Muscle layer of duodenum (tissue), 2 donors: ENCODE measurements around the gene ABCA9.
"Not testable (repeated sequence)": the region's sequence is repeated elsewhere in the genome, so short reads cannot be mapped to it uniquely, and the experiment has no call there.

ENCODE experiments used
- H3K27ac ChIP-seq: one replicate; pipeline ENCODE4 v1.7.0; 2013; ENCODE audit warnings: mild to moderate bottlenecking, low read length
- H3K27me3 ChIP-seq: one replicate; pipeline ENCODE4 v1.7.0; 2013; ENCODE audit warnings: low read depth, mild to moderate bottlenecking, control low read depth, low read length
- H3K36me3 ChIP-seq, 2 donors: one replicate each; pipeline ENCODE4 v1.7.0; 2013; ENCODE audit warnings: low read length in 2 of 2, control low read depth in 1 of 2, mild to moderate bottlenecking in 1 of 2; ENCODE audit not compliant: insufficient read depth in 2 of 2, control insufficient read depth in 1 of 2
- H3K4me1 ChIP-seq, 2 donors: one replicate each; pipeline ENCODE4 v1.7.0; 2013; ENCODE audit warnings: low read length in 2 of 2, mild to moderate bottlenecking in 2 of 2, control low read depth in 1 of 2, moderate library complexity in 1 of 2; ENCODE audit not compliant: insufficient read depth in 2 of 2, control insufficient read depth in 1 of 2
- H3K4me3 ChIP-seq, 2 donors: one replicate each; pipeline ENCODE4 v1.7.0; 2013; ENCODE audit warnings: low read length in 2 of 2, low read depth in 1 of 2, mild to moderate bottlenecking in 1 of 2
- H3K9me3 ChIP-seq, 2 donors: one replicate each; pipeline ENCODE4 v1.7.0; 2013; ENCODE audit warnings: low read length in 2 of 2, control low read depth in 1 of 2, mild to moderate bottlenecking in 1 of 2; ENCODE audit not compliant: control insufficient read depth in 1 of 2
- donor health status: healthy.

The ABCA9 gene

DNA sequence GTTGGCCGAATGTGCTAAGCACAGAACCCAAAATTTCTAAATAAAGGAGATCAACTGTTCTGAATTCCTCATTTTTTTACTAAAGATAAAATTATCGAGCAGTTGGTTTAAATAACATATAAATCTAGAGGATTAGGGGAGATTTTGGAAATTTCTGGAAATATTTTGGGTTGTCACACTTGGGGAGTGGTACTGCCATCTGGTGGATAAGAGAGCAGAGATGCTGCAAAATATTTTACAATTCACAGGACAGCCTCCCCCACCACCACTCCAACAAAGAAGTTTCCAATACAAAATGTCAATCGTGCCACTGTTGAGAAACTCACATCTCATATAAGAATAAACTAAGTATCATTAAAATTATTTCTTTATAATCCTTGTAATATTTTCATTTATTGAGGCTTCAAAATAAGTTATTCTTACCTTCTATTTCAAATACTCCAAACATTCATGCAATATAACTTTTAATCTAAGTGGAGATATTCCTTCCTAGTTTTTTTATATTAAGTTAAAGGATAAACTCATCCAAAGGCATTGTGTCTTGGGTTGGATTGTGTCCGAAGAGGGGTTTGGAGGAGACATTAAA is 88.5 kb downstream of the ABCA9 start:
- no peaks in the 10 kb centered on the region for H3K9me3 ChIP-seq

DNA sequence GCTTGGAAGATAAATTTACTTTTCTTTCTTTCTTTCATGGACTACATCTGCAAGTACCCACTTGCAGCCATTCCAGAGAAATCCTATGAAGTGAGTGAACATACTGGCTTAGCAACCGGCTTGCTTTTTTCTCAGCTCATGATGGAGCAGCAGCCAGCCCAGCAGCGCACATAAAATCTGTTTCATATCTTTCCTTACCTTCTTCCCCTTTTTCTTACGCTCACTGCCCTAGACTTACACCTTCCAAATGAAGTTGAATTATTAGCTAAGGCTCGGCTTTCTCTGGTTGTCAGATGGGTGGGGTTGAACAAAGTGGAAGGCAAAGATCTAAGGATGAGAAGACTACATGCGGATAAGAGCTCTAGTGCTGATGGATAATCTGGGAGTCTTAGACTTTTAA is 91.6 kb downstream of the ABCA9 start:
- Histone ChIP-seq H3K36me3 (no peaks in the 10 kb centered on the region), H3K27me3 (no peaks in the 10 kb centered on the region), H3K9me3 (no peaks in the 10 kb centered on the region), H3K4me3 (no peak overlapping the region), H3K4me1 (no peaks in the 10 kb centered on the region), H3K27ac (no peak overlapping the region)

More for the DNA sequence above, 88.5 kb downstream of the ABCA9 start:
- Histone ChIP-seq H3K36me3 (peaks cover 0 to 5% of the 10 kb centered on the region in 2 donors), H3K27me3 (no peaks in the 10 kb centered on the region), H3K4me1 (no peaks in the 10 kb centered on the region), H3K4me3 (no peak overlapping the region), H3K27ac (no peak overlapping the region)

DNA sequence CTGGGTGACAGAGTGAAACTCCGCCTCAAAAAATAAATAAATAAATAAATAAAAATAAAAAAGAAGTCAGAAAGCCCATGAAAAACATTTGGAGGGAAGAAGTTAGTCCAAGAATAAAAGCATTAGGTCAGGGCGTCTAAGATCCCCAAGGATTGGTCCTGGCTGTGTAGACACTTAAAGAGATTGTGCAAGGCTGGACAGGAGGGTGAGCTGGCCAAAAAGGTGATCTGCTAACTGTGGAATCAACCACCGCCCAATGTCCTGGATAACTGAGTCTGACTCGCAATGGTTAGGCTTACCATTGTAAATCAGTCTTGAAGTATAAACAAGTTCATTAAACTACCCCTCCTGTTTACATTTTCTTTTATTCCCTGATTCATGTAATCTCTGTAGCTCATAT is 96.8 kb downstream of the ABCA9 start:
- H3K27ac ChIP-seq: no peak overlapping the region
- H3K27me3 ChIP-seq: no peaks in the 10 kb centered on the region
- no peak overlapping the region for H3K4me3 ChIP-seq
- H3K36me3 ChIP-seq: no peaks in the 10 kb centered on the region
- no peaks in the 10 kb centered on the region for H3K9me3 ChIP-seq
- no peaks in the 10 kb centered on the region for H3K4me1 ChIP-seq

DNA sequence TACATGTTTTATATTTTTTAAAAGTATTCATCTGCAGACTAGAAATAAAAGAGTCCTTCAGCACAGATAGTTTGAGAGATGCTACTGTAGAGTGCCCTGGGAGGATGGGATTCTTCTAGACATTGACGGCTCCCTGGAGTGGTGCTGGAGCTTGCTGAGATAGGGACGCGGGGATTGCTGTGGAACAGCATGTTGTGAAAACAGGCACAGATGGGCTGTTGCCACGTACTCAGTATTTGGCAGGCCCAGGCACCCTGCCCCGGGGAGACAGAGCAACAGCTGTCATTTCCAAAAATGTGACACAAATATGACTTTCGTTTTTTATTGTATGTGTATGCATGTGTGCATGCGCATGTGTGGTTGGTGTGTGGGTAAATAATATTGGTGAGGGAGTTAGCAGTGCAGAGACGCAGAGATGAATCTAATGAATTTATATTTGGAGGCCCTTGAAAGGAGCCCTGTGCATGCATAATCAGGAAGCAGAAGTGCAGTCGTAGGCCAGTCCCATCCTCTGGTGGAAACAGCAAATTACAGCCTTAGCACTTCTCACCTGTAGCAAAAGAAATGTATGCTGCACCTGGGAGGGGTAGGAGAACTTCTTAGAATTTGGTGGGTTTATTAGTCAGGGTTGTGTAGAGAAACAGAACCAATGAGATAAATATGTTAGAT is 99.4 kb downstream of the ABCA9 start:
- H3K36me3 ChIP-seq: no peaks in the 10 kb centered on the region
- H3K4me3 ChIP-seq: no peak overlapping the region
- no peaks in the 10 kb centered on the region for H3K9me3 ChIP-seq
- H3K4me1 ChIP-seq: no peaks in the 10 kb centered on the region
- H3K27me3 ChIP-seq: no peaks in the 10 kb centered on the region
- H3K27ac ChIP-seq: no peak overlapping the region

DNA sequence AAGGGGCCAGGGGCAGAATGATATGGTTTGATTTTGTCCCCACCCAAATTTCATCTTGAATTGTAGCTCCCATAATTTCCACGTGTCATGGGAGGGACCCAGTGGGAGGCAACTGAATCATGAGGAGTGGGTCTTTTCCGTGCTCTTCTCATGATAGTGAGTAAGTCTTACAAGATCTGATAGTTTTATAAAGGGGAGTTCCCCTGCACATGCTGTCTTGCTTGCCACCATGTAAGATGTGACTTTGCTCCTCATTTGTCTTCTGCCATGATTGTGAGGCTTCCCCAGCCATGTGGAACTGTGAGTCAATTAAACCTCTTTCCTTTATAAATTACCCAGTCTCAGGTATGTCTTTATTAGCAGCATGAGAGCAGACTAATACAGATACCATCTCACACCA is 101.6 kb downstream of the ABCA9 start:
- H3K4me1 ChIP-seq, H3K36me3 ChIP-seq, H3K27ac ChIP-seq: not testable (repeated sequence)

DNA sequence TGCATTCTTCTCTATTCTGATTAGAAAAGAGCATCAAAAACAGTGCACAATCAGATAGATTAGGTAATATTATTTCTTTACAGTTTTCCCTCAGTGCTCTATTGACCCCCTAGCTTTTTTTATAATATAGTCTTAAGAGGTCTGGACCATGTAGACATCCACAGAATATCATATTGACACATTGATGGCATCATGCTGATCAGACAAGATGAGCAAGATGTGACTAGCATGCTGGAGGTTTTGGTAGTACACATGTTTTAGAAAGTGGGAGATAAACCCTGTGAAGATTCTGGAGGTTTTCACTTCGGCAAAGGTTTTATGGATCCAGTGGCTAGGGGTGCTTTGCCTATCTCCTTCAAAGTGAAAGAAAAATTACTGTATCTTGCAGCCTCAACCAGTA is 102.8 kb downstream of the ABCA9 start:
- H3K27ac ChIP-seq: no peak overlapping the region
- no peaks in the 10 kb centered on the region for H3K9me3 ChIP-seq
- no peaks in the 10 kb centered on the region for H3K27me3 ChIP-seq
- H3K4me3 ChIP-seq: no peak overlapping the region
- H3K4me1 ChIP-seq: no peaks in the 10 kb centered on the region
- no peaks in the 10 kb centered on the region for H3K36me3 ChIP-seq

More for the DNA sequence above, 101.6 kb downstream of the ABCA9 start:
- H3K27me3 ChIP-seq, H3K4me3 ChIP-seq, H3K9me3 ChIP-seq: not testable (repeated sequence)

DNA sequence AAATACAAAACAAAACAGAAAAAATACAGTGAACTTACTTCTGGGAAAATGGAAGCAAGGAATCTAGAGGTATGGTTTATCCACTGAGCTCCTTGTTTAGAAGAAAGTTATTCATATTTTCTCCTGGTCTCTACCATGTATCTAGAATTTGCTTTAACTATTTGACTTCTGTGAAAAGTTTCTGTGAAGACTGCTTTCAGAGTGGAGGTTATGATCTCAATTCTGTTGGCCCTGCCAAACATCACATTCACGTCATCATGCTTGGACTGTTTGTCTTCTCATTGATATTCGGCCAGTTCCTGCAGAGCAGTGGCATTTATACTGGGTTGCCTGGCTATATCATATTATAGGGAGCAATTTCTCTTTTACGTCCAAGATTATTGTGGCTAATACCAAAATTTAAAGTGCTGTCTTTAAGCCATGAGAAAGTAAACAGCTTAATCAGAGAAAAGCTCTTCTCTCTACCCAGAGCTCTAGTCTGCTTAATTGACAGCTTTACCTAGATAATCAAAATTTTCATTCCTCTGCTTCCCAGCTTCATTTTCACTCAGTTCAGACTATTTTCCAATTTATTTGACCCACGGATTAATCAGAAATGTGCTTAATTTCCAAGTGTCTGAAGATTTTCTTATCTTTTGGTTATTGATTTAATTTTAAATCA is 105.4 kb downstream of the ABCA9 start, which contains the start of gene ABCA8:
Gene ABCA8, minus strand, starts transcription at position 212 of the 661 bp plus-strand sequence. CDS start 13,358 bp downstream, outside the sequence.
- Histone ChIP-seq H3K4me3 (peak within 1 kb of the TSS; percentile 24 to 55), H3K27ac (peak within 1 kb of the TSS; percentile 53), H3K9me3 (no peaks in the 10 kb centered on the region), H3K27me3 (no peaks in the 10 kb centered on the region), H3K4me1 (no peaks in the 10 kb centered on the region), H3K36me3 (no peaks in the 10 kb centered on the region)

DNA sequence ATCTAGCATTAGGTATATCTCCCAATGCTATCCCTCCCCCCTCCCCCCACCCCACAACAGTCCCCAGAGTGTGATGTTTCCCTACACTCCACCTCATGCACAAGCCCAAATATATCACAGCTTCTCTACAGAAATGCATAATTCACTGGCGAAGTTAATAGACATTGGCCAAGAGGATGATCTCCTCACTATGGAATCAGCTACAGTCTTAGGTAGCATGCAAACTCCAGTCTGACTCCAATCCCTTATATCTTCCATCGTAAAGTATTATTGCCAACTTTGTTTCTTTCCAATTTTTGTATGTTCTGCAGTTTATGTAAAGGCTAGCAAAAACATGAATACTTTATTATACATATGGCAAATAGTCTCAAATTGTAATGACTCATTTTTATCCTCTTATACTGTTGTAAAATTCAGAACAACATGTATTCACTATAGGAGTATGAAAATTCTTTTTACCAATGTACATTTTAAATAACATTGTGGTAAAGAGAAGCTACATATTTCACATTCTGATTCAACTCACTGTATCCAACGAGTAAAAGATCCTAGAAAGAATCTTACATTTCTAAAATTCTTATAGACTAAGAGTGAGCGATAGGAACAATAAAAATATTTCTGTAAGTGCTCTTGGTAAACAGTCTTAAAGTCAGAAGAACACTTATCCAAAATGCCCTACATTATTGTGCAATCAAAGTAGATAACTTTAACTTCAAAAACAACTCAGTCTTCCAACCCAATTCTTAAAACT is 106.4 kb downstream of the ABCA9 start:
- Histone ChIP-seq H3K4me3 (peak overlapping the region; percentile 24 to 55), H3K27ac (no peak overlapping the region), H3K27me3 (no peaks in the 10 kb centered on the region), H3K36me3 (no peaks in the 10 kb centered on the region), H3K4me1 (no peaks in the 10 kb centered on the region), H3K9me3 (no peaks in the 10 kb centered on the region)

DNA sequence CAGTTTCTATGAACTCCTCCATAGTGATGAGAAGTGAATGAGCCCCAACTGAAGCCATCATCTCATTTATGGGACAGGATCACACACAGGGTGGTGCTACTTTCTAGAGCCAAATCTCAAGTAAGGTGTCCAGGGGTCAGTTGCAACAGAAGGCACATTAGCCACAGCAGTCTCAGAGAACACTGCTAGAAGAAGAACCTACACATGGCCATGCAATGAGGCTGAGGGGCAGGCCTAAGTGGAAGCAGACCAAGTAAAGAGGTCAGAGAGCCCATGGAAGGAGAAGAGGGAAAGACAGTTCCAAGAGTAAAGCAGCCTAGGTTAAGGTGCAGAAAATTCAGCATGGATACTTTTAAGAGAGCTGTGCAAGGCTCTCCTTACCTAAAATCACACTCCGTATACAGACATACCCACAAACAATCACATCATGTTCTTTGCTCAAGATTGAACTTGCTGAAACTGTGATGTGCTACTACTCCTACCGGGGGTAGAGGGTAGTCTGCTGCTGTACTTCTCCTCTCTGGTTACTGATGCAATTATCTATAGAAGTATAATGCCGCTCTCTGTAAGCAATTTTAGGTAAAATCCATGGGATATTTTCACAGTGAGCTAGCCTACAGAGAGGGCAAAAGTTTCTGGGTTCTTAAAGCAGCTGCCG is 107.3 kb downstream of the ABCA9 start:
- Histone ChIP-seq H3K27ac (no peak overlapping the region), H3K4me1 (no peaks in the 10 kb centered on the region), H3K4me3 (peak overlapping the region; percentile 41 to 55), H3K9me3 (no peaks in the 10 kb centered on the region), H3K27me3 (no peaks in the 10 kb centered on the region), H3K36me3 (no peaks in the 10 kb centered on the region)

DNA sequence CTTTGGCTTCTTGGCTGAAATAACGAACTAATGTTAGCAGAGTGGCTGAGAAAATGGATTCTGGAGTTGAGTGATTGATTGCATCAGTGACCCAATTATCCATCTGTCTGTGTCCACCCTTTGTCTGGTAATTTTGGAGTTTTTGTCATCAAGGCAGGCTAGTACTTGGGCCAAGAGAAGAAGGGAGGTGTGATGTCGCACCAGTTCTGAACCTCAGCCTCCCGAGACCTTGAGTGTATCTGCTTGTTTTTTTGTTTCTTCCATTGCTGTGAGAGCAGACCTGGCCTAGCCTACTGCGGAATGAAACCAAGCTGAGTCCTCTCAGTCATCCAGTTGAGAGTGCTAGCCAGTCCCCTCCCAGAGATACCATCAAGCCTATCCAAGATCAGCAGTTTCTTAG is 110.0 kb downstream of the ABCA9 start:
- no peaks in the 10 kb centered on the region for H3K36me3 ChIP-seq
- H3K4me3 ChIP-seq: no peak overlapping the region
- no peaks in the 10 kb centered on the region for H3K4me1 ChIP-seq
- H3K27ac ChIP-seq: no peak overlapping the region
- no peaks in the 10 kb centered on the region for H3K9me3 ChIP-seq
- H3K27me3 ChIP-seq: no peaks in the 10 kb centered on the region

DNA sequence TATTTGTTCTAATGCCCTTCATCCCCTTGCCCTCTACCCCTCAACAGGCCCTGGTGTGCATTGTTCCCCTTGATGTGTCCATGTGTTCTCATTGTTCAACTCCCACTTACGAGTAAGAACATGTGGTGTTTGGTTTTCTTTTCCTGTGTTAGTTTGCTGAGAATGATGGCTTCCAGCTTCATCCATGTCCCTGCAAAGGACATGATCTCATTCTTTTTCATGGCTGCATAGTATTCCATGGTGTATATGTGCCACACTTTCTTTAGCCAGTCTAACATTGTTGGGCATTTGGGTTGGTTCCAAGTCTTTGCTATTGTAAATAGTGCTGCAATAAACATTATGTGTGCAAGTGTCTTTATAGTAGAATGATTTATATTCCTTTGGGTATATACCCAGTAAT is 112.9 kb downstream of the ABCA9 start:
- not testable (repeated sequence) for H3K36me3 ChIP-seq, H3K4me1 ChIP-seq, H3K27ac ChIP-seq, H3K27me3 ChIP-seq, H3K9me3 ChIP-seq, H3K4me3 ChIP-seq
